GM18873 (cell line): ENCODE data around the gene GET4.
"Not testable (repeated sequence)": the region's sequence is repeated elsewhere in the genome, so short reads cannot be mapped to it uniquely, and the experiment has no call there.

Source experiments
- ATAC-seq: cut with Tn5 transposase; IDR thresholded peaks from one replicate; pipeline ENCODE4 v1.9.1; 2021; ENCODE audit warnings: mild to moderate bottlenecking, moderate library complexity, moderate number of reproducible peaks; ENCODE audit not compliant: unreplicated experiment, low FRiP score

The GET4 gene

GRCh38 chr7:897086-897485 is 20.7 kb downstream of the GET4 start:
- no peak for ATAC-seq

- ATAC-seq, result no peak
Observed at GRCh38 chr7:897771-898376, 21.5 kb downstream of the GET4 start.

- no peak for ATAC-seq
Observed at GRCh38 chr7:898460-898854, 22.1 kb downstream of the GET4 start.

- ATAC-seq, result no peak
Observed at GRCh38 chr7:898855-899681, 22.7 kb downstream of the GET4 start.

GRCh38 chr7:899806-900205 is 23.5 kb downstream of the GET4 start:
- ATAC-seq, result no peak

- ATAC-seq, result no peak
Observed at GRCh38 chr7:900331-901040, 24.1 kb downstream of the GET4 start.

- no peak for ATAC-seq
Observed at GRCh38 chr7:901041-901387, 24.7 kb downstream of the GET4 start.

- ATAC-seq, result no peak
Observed at GRCh38 chr7:901388-902154, 25.2 kb downstream of the GET4 start.

GRCh38 chr7:902996-903395 is 26.6 kb downstream of the GET4 start:
- no peak for ATAC-seq

- ATAC-seq, result no peak
Observed at GRCh38 chr7:903921-904755, 27.8 kb downstream of the GET4 start.

- ATAC-seq, result no peak
Observed at GRCh38 chr7:904847-905246, 28.5 kb downstream of the GET4 start.

- no peak for ATAC-seq
Observed at GRCh38 chr7:906776-907157, 30.4 kb downstream of the GET4 start.

GRCh38 chr7:907158-907980 is 31.0 kb downstream of the GET4 start:
- no peak for ATAC-seq

GRCh38 chr7:908159-908581 is 31.8 kb downstream of the GET4 start:
- ATAC-seq, result no peak

- not testable (repeated sequence) for ATAC-seq
Observed at GRCh38 chr7:908591-909357, 32.4 kb downstream of the GET4 start.

GRCh38 chr7:909358-910329 is 33.3 kb downstream of the GET4 start:
- ATAC-seq, result no peak

GRCh38 chr7:910441-910861 is 34.1 kb downstream of the GET4 start:
- no peak for ATAC-seq
